Raji (cell line): Measurements from ENCODE around the gene DCUN1D3.
A peak's percentile ranks its signal among the peaks of the same experiment; 100 is the strongest.

ENCODE experiments used
- POLR2A ChIP-seq: IDR thresholded peaks from 2 replicates; pipeline ENCODE4 v1.6.1; 2011; ENCODE audit warnings: low read depth, low read length, control low read depth; ENCODE audit not compliant: insufficient read depth

Gene DCUN1D3

GRCh38 chr16:20900299-20901067 is at the start of gene DCUN1D3, which contains the start of gene LYRM1:
TSS of gene DCUN1D3 (minus strand) at chr16:20900358. CDS start at chr16:20862538, 37,820 bp downstream.
TSS of gene LYRM1 (plus strand) at chr16:20900771. CDS start at chr16:20915556, 14,785 bp downstream.
- peak; percentile 73 for TF ChIP-seq POLR2A

DNA sequence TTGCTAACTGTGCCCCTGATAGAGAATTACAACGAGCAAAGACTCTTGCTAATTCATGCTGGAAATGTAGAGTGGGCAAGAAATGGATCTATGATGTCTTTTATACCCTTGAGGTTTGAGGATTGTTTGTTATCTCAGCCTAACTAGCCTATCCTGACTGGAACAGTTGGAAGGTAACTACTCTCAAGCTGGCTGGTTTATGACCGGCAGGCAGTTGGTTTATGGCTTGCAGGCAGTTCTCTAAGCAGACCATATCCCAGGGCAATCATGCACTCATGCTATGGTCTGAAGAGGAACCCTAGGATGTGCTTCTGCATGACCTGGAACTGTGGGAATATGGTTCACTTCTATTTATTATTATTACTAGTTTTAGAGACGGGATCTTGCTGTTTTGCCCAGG is 49.5 kb upstream of the DCUN1D3 start:
- no peak for TF ChIP-seq POLR2A

DNA sequence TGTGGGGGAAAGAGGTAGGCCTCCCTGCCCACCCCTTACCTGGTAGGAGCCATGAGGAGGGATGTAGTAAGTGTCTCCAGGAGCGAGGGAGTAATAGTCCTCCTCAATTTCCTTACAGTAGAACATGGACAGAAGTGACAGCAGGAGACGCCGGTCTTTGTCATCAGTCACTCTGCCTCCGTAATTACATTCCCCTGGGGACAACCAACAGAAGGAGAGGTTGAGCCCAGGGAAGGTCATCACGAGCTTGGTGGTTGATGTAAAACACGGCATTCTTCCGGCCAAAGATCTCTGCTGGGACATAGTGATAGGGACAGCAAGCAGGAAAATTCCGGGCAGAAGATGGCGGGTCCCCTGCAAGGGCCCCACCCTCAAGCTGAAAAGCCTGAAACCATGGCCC is 48.3 kb upstream of the DCUN1D3 start:
- no peak for TF ChIP-seq POLR2A

- no peak for TF ChIP-seq POLR2A
Observed at GRCh38 chr16:20946015-20946629, 46.0 kb upstream of the DCUN1D3 start.

- no peak for TF ChIP-seq POLR2A
Observed at GRCh38 chr16:20944861-20945574, 44.9 kb upstream of the DCUN1D3 start.

DNA sequence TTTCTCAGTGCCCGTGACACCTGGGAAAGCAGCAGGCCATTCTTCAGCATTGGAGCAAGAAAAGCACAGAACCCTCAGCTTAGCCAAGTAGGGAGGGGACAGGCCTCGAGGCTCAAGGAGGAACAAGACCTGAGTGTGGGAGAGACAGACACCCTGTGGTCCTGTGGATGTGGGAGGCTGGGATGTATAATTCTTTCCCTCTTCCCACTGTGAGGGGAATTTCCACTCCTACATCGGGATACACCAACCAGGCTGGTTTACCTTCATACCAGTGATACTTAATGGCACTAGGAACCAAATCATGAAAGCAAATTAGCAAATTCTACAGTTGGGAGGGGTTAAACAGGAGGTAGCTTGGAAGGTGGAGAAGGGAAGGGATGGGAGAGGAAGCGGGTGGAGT is 42.1 kb upstream of the DCUN1D3 start:
- TF ChIP-seq POLR2A = no peak

GRCh38 chr16:20941636-20941926 is 41.4 kb upstream of the DCUN1D3 start:
- no peak for TF ChIP-seq POLR2A

GRCh38 chr16:20940871-20941635 is 40.9 kb upstream of the DCUN1D3 start:
- no peak for TF ChIP-seq POLR2A

DNA sequence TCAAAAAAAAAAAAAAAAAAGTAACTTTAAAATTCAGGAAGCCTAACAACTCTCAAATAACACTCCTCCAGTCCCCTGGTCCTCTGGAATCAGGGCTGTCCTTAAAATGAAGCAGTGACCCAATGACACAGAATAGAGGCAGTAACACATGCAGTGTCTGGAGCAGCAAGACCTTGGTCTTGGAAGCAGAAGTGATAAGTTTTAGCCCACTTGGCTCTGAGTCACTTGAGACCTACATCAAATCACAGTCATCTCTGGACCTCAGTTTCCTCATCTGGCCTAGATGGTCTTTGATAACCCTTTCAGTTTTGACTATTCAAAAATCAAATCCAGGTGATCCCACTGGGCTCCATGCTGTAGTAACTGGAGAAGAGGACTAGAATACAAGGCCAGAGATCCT is 39.5 kb upstream of the DCUN1D3 start:
- no peak for TF ChIP-seq POLR2A

- no peak for TF ChIP-seq POLR2A
Observed at GRCh38 chr16:20938426-20938825, 38.3 kb upstream of the DCUN1D3 start.

DNA sequence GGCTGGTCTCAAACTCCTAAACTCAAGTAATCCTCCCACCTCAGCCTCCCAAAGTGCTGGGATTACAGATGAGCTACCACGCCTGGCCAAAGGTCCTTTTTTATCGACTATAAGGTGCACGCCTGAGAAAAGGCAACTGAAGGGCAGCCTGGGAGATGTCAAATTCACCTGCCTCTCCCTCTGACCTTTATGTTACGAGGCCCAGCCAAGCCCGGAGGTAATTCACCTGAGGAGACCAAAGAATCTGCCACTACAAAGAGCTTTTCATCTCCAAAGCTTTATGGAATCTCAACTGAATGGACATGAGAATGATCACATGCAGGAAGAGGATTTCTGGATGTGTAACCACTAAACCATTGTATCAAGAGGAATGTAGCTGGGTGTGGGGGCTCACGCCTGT is 37.6 kb upstream of the DCUN1D3 start:
- TF ChIP-seq POLR2A = no peak

DNA sequence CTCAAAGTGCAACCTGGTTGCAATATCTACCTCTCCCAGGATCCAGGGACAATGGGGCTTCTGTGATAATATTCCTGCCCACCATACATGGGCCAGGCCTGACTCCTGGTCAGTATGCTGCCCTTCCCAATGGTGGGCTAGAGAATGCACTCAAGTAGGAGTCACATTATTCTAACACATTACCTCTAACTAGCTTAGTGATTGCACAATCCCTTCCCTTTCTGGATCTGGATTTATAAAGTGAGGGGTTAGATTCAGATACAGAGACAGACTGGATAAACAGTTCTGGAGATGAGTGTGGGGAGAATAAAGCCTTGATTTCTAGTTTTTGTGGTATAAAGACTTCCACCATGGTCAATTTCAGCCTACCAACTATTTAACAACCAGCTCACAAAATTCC is 33.4 kb upstream of the DCUN1D3 start:
- no peak for TF ChIP-seq POLR2A

DNA sequence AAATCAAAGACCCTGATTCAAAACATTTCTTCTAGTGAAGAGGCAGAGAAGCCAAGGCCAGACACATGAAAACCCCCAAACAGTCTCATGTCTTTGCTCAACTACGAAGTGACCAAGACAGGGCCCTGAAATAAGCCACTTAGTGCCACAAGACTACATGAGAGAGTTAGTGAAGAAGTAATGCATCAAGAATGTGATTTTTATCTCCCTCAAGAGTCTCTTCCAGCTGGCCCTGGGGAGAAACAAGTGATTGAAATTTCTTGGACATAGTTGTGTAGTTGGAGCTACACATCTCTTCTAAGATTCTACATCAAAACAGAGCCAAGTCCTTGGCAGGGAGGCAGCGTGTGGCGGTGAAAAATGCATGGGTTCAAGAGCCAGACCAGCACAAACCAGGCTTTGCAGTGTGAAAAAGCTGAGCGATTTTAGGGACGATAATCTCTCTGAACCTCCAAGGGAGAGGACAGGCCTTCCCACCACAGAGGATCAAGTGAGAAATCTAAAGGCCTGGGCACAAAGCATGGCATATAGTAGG is 31.0 kb upstream of the DCUN1D3 start:
- TF ChIP-seq POLR2A = no peak

DNA sequence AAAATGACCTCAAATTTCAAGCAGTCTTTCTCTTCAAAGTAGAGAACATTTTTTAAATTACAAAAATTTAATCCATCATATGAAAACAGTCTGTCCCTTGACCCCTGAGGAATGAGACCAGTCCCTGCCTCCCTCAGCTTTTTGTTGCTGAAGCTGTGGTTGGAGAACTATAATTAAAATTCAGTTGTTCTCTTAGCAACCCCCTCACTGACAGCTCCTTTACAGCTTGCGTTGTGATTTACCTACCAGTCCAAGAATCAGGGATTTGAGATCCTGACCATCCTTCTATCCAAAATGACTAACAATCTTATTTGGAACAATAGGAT is 30.2 kb upstream of the DCUN1D3 start:
- TF ChIP-seq POLR2A = no peak

DNA sequence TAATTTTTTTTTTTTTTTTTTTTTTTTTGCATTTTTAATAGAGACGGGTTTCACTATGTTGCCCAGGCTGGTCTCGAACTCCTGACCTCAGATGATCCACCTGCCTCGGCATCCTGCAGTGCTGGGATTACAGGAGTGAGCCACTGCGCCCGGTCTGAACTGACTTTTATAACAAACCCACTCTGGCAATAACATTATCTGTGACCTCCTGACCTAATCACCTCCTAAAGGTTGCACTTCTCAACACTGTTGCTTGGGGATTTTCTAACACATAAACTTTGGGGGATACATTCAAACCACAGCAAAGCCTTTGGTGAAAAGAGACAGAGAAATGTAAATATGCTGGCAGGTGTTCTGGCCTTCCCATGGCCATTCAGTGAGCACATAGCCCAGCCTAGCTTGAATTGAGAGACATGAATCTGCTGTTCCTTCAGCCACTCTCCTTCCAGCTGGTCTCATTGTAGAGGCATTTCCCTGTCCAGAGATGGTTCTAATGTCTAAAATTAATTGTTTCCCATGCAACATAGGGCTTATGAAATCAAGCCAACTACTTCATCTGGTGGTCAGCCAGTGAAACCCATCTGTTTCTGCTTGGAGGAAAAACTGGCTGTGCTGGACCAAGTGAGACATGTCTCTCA is 28.7 kb upstream of the DCUN1D3 start:
- no peak for TF ChIP-seq POLR2A
